22Rv1 (cell line): ENCODE results near the gene USB1.

Source experiments
- CTCF ChIP-seq: fragments of 450-650 bp; IDR thresholded peaks from 2 replicates; pipeline ENCODE4 v1.5.1; 2017; ENCODE audit warnings: mild to moderate bottlenecking
- ZFX ChIP-seq: fragments of 450-650 bp; IDR thresholded peaks from 2 replicates; pipeline ENCODE4 v1.6.1; 2017; ENCODE audit warnings: antibody characterized with exemption, borderline replicate concordance

- TF ChIP-seq CTCF (no peak), ZFX (no peak)
These were observed 15.7 kb downstream of the USB1 start for GRCh38 chr16:58016840-58017446.
